K562 (cell line): ENCODE measurements around the gene ZNF778. TPM values are rescaled to one million over a fixed set of nuclear protein-coding genes. Genes with fewer than 3 reads are reported as not detected.

Source experiments
- AFF4 ChIP-seq: sonication (generic); formaldehyde crosslinking; IDR thresholded peaks from 2 replicates; pipeline ENCODE4 v1.8.0; 2023; ENCODE audit warnings: mild to moderate bottlenecking, missing genetic modification reagents
- BMI1 ChIP-seq: fragments of 150-350 bp; IDR thresholded peaks from 2 replicates; pipeline ENCODE4 v1.6.1; 2014; ENCODE audit warnings: low read length
- CBX5 ChIP-seq: IDR thresholded peaks from 2 replicates; pipeline ENCODE4 v1.6.1; 2014; ENCODE audit warnings: low read depth, borderline replicate concordance
- CREM ChIP-seq: IDR thresholded peaks from 2 replicates; pipeline ENCODE4 v1.6.1; 2014; ENCODE audit warnings: antibody characterized with exemption, low read depth
- ELF4 ChIP-seq: fragments of 450-650 bp; formaldehyde crosslinking; IDR thresholded peaks from 2 replicates; pipeline ENCODE4 v1.4.0; 2022; ENCODE audit warnings: missing genetic modification characterization
- ESRRB ChIP-seq: fragments of 250-450 bp; sonication (Bioruptor Pico); IDR thresholded peaks from 2 replicates; pipeline ENCODE4 v1.5.0; 2020; ENCODE audit warnings: mild to moderate bottlenecking, moderate library complexity, borderline replicate concordance
- GABPA ChIP-seq: fragments of 200-800 bp; sonication (Bioruptor generic); conservative IDR thresholded peaks from 2 replicates; pipeline ENCODE4 v1.6.1; 2016; ENCODE audit warnings: low read depth, missing genetic modification characterization, missing compliant biosample characterization
- GATAD2A ChIP-seq: fragments of 450-650 bp; IDR thresholded peaks from 2 replicates; pipeline ENCODE4 v1.6.1; 2017
- ILF3 ChIP-seq: fragments of 450-650 bp; IDR thresholded peaks from 2 replicates; pipeline ENCODE4 v1.6.1; 2018; ENCODE audit warnings: antibody characterized with exemption, mild to moderate bottlenecking, moderate library complexity, borderline replicate concordance
- IRF1 ChIP-seq: sonication (generic); formaldehyde crosslinking; IDR thresholded peaks from 2 replicates; pipeline ENCODE4 v1.8.0; 2022; ENCODE audit warnings: missing genetic modification reagents, mild to moderate bottlenecking, borderline replicate concordance
- IRF9 ChIP-seq: fragments of 450-650 bp; IDR thresholded peaks from 2 replicates; pipeline ENCODE4 v1.6.1; 2016; ENCODE audit warnings: missing biosample characterization, missing genetic modification characterization
- MLX ChIP-seq, 2 experiments: fragments of 450-650 bp in 1 of 2; sonication (generic) in 1 of 2; formaldehyde crosslinking; conservative IDR thresholded peaks; 2 replicates each; pipeline versions ENCODE4 v1.4.0 to v1.8.1; 2020 to 2022; ENCODE audit warnings: mild to moderate bottlenecking in 1 of 2, missing genetic modification reagents in 1 of 2
- NFXL1 ChIP-seq: fragments of 450-650 bp; formaldehyde crosslinking; IDR thresholded peaks from 2 replicates; pipeline ENCODE4 v1.4.0; 2021; ENCODE audit warnings: mild to moderate bottlenecking
- OTX1 ChIP-seq: fragments of 450-650 bp; formaldehyde crosslinking; IDR thresholded peaks from 2 replicates; pipeline ENCODE4 v1.4.0; 2022; ENCODE audit warnings: mild to moderate bottlenecking
- PTTG1 ChIP-seq: fragments of 450-650 bp; IDR thresholded peaks from 2 replicates; pipeline ENCODE4 v1.6.1; 2016; ENCODE audit warnings: low read depth, mild to moderate bottlenecking, missing genetic modification characterization, missing compliant biosample characterization
- SAFB2 ChIP-seq: fragments of 200-400 bp; formaldehyde crosslinking; IDR thresholded peaks from 2 replicates; pipeline ENCODE4 v1.6.1; 2018; ENCODE audit warnings: borderline replicate concordance, low read length, low read depth, moderate library complexity; ENCODE audit not compliant: severe bottlenecking
- U2AF1 ChIP-seq: fragments of 200-400 bp; formaldehyde crosslinking; optimal IDR thresholded peaks from 2 replicates; pipeline ENCODE3; 2017; ENCODE audit warnings: mild to moderate bottlenecking, low read depth, low read length, moderate library complexity
- YY1 ChIP-seq, 3 experiments: IDR thresholded peaks; 2 replicates each; pipeline ENCODE4 v1.6.1; 2011; ENCODE audit warnings: low read length in 2 of 3, mild to moderate bottlenecking in 2 of 3, moderate library complexity in 2 of 3, borderline replicate concordance in 1 of 3, control low read depth in 1 of 3, low read depth in 1 of 3; ENCODE audit not compliant: insufficient read depth in 3 of 3, insufficient replicate concordance in 2 of 3, control insufficient read depth in 1 of 3, insufficient read length in 1 of 3; ENCODE audit errors: extremely low read depth in 1 of 3
- ZFP1 ChIP-seq: fragments of 450-650 bp; formaldehyde crosslinking; IDR thresholded peaks from 2 replicates; pipeline ENCODE4 v1.4.0; 2020; ENCODE audit warnings: mild to moderate bottlenecking, mixed read lengths
- ZNF444 ChIP-seq: fragments of 250-450 bp; sonication (Bioruptor Pico); IDR thresholded peaks from 2 replicates; pipeline ENCODE4 v1.4.0; 2020; ENCODE audit warnings: mild to moderate bottlenecking, moderate library complexity
- ZNF77 ChIP-seq: fragments of 250-450 bp; sonication (Bioruptor Pico); IDR thresholded peaks from 2 replicates; pipeline ENCODE4 v1.5.0; 2020
- ZNF778 ChIP-seq: fragments of 450-650 bp; formaldehyde crosslinking; IDR thresholded peaks from 2 replicates; pipeline ENCODE4 v1.4.0; 2020; ENCODE audit warnings: mild to moderate bottlenecking, moderate library complexity
- polyA plus RNA-seq, 8 experiments: library from polyadenylated mRNA; depleted of rRNA in 4 of 8; stranded (reverse) in 5 of 8; unstranded in 3 of 8; fragments of >200 nt; fragmentation: Nextera tagmentation in 2 of 8; fragmentation: Illumina TruSeq in 1 of 8; extraction: Ambion mirVana in 2 of 8; extraction: Trizol in 1 of 8; gene quantifications; 2 replicates each; pipeline versions ENCODE4 v1.2.1 to v1.2.3, GENCODE V29; 2011 to 2014; ENCODE audit warnings: inconsistent platforms in 1 of 8, missing spikeins in 1 of 8
- total RNA-seq, 7 experiments: library from RNA; depleted of rRNA in 6 of 7; stranded (reverse); fragments of >200 nt in 6 of 7; fragmentation: Illumina TruSeq in 2 of 7; extraction: Trizol in 2 of 7; gene quantifications; 2 replicates each; pipeline versions ENCODE4 v1.2.1 to v1.2.3, GENCODE V29; 2011 to 2021; ENCODE audit warnings: low replicate concordance in 1 of 7

Gene ZNF778
- total and polyA plus RNA-seq, 9 of the 15 experiments (the other 6 are each of a cell fraction or from before 2014, with no cell fraction given) = 0.70 to 60.6 (median 7.5) TPM

- TF ChIP-seq IRF9 (tag) = no peak
- TF ChIP-seq GATAD2A = 0 out of 2 replicates have a peak, but pooled peaks have one; percentile 36
- TF ChIP-seq ESRRB = no peak
- TF ChIP-seq CREM = peak; percentile 59; the same call in 1 of the 2 replicates
- TF ChIP-seq ZFP1 (CRISPR knock-in tag) = no peak
- no peak for TF ChIP-seq ZNF444 (CRISPR knock-in tag)
- no peak for TF ChIP-seq BMI1
- TF ChIP-seq U2AF1 = no peak
- no peak for TF ChIP-seq ZNF778 (CRISPR knock-in tag)
- no peak for TF ChIP-seq IRF1
- TF ChIP-seq YY1 (IDR thresholded peaks at IDR 0.05; ENCODE audit: borderline replicate concordance in 1 of 3, control insufficient read depth in 1 of 3, extremely low read depth in 1 of 3, insufficient read depth in 3 of 3, insufficient read length in 1 of 3, insufficient replicate concordance in 2 of 3, low read depth in 1 of 3, low read length in 2 of 3) = peak in 1 of 3 experiments; percentile 42
- TF ChIP-seq MLX (CRISPR knock-in tag; conservative IDR thresholded peaks at IDR 0.05) = 0 out of 4 replicates have a peak, but pooled peaks of 1 of the 2 experiments have one; percentile 36
- no peak for TF ChIP-seq SAFB2
- TF ChIP-seq AFF4 (CRISPR knock-in tag) = no peak
- no peak for TF ChIP-seq ZNF77 (CRISPR knock-in tag)
- peak; percentile 31; the same call in 1 of the 2 replicates for TF ChIP-seq ELF4 (CRISPR knock-in tag)
- peak; percentile 99 for TF ChIP-seq GABPA (tag)
- no peak for TF ChIP-seq PTTG1 (tag)
- TF ChIP-seq NFXL1 (CRISPR knock-in tag) = no peak
- TF ChIP-seq ILF3 = no peak
- TF ChIP-seq CBX5 = no peak
- peak; percentile 84 for TF ChIP-seq OTX1 (CRISPR knock-in tag)
Measured at GRCh38 chr16:89241187-89242007, 23.9 kb downstream of the ZNF778 start (continued).
